HFFc6 (cell line): ENCODE measurements around the gene CCSER1. TPM values are rescaled to one million over a fixed set of nuclear protein-coding genes. Genes with fewer than 3 reads are reported as not detected.

Experiments
- DNase-seq: peaks from one replicate; pipeline ENCODE4 v3.0.0-alpha.2; 2018
- H3K27ac Mint-ChIP-seq: 2 replicates; pipeline ENCODE4 v1.8.0; 2020; ENCODE audit warnings: mild to moderate bottlenecking, mixed read lengths
- H3K27me3 Mint-ChIP-seq: 2 replicates; pipeline ENCODE4 v1.8.0; 2021; ENCODE audit warnings: mild to moderate bottlenecking, moderate library complexity, mixed read lengths; ENCODE audit not compliant: insufficient read depth
- H3K36me3 Mint-ChIP-seq: 2 replicates; pipeline ENCODE4 v1.8.0; 2021; ENCODE audit warnings: low read depth, mixed read lengths
- H3K4me1 Mint-ChIP-seq: 2 replicates; pipeline ENCODE4 v1.8.0; 2020; ENCODE audit warnings: low read depth, mixed read lengths
- H3K4me3 Mint-ChIP-seq: 2 replicates; pipeline ENCODE4 v1.8.0; 2020; ENCODE audit warnings: mild to moderate bottlenecking, moderate library complexity, mixed read lengths
- H3K9me3 Mint-ChIP-seq: 2 replicates; pipeline ENCODE4 v1.8.0; 2020; ENCODE audit warnings: mild to moderate bottlenecking, mixed read lengths
- total RNA-seq, 6 experiments: library from RNA; stranded (reverse); fragmentation: NEBNext Ultra II Directional; extraction: Animal tissue kit (Norgen Biotek cat#: 25700); gene quantifications; 2 replicates in 1 of 6; 3 replicates in 5 of 6; pipeline ENCODE4 v1.2.3, GENCODE V29; 2021
- TF ChIP-seq, protein P1 (sequence below): fragments of 200-600 bp; sonication (generic); IDR thresholded peaks from 2 replicates; pipeline ENCODE4 v1.5.0; 2021; ENCODE audit warnings: antibody characterized with exemption, mild to moderate bottlenecking

Gene CCSER1
- total RNA-seq, 6 experiments from 2014 or later = not detected

DNA sequence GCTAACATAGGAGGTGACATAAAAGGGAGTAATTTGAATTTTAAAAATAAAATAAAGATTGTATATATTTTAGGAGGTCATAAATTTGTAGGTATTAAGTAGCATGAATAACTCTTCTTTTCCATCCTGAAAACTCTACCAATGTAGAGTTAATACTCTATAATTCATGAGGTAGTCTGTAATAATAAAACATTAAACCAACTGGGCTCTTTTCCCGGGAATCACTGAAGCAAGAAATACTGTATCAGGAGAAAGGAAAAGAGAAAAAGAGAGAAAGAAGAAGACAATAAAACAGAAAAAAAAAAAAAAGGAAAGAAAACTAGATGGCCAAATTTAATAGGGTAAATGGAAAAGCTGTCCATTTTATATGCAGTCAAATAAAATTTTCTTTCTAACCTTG, 984.4 kb downstream of the CCSER1 start:
- Mint-ChIP-seq H3K27ac (no peak overlapping the region), H3K4me3 (no peak overlapping the region), H3K4me1 (no peaks in the 10 kb centered on the region), H3K9me3 (peaks cover 13% of the 10 kb centered on the region), H3K36me3 (no peaks in the 10 kb centered on the region), H3K27me3 (no peaks in the 10 kb centered on the region)
- TF ChIP-seq, protein P1, sequence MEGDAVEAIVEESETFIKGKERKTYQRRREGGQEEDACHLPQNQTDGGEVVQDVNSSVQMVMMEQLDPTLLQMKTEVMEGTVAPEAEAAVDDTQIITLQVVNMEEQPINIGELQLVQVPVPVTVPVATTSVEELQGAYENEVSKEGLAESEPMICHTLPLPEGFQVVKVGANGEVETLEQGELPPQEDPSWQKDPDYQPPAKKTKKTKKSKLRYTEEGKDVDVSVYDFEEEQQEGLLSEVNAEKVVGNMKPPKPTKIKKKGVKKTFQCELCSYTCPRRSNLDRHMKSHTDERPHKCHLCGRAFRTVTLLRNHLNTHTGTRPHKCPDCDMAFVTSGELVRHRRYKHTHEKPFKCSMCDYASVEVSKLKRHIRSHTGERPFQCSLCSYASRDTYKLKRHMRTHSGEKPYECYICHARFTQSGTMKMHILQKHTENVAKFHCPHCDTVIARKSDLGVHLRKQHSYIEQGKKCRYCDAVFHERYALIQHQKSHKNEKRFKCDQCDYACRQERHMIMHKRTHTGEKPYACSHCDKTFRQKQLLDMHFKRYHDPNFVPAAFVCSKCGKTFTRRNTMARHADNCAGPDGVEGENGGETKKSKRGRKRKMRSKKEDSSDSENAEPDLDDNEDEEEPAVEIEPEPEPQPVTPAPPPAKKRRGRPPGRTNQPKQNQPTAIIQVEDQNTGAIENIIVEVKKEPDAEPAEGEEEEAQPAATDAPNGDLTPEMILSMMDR = no peak
- no peak for DNase-seq

DNA sequence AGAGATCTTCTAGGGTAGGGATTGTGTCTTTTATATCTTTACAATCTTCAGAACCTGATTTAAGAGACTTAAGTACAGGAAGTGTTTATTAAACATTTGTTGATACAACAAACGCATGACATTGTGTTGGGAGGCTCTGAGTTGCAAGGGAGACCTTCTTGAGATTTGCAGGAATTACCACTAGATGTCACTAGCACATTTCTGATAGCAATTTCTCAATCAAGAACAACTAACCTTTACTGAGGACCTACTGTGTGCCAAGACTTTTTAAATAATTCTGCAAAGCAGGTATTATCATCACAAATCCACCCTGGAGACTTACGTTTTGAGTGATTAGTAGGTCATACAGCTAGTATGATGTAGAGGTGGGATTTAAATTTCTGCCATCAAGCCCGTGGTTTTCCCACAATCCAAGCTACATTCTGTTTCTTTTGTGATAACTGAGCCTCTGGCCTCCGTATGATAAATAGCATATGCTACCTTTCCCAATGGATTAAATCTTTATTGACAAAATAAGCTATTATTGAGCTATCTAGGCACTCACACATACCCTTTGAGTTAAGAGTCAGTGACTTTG, 986.0 kb downstream of the CCSER1 start:
- DNase-seq = no peak

DNA sequence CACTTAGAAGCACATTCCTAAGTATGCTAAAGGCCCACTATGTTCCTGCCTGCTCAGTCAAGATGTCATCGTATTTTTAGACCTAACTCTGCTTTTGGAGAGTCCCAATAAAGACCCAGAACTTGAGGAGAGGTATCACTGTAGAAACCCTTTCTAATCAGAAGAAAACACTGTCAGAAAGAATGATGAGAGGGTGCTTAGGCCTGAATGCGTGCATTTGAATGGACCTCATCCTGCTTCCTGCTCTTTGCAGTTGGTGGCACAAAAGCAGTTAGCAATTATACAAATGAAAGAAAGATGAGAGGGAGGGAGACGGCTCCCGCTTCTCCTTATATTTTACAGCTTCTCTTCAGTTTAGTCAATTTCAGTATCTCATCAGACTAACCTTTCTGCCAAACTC, 987.2 kb downstream of the CCSER1 start:
- Mint-ChIP-seq H3K4me3 (no peak overlapping the region), H3K27me3 (no peaks in the 10 kb centered on the region), H3K4me1 (no peaks in the 10 kb centered on the region), H3K27ac (no peak overlapping the region), H3K9me3 (peaks cover 8% of the 10 kb centered on the region; the same call in 1 of the 2 replicates), H3K36me3 (no peaks in the 10 kb centered on the region)
- DNase-seq = no peak
- TF ChIP-seq, protein P1 = no peak

More for the DNA sequence above, 986.0 kb downstream of the CCSER1 start:
- Mint-ChIP-seq H3K9me3 (peaks cover 9% of the 10 kb centered on the region; the same call in 1 of the 2 replicates), H3K4me3 (no peak overlapping the region), H3K4me1 (no peaks in the 10 kb centered on the region), H3K27ac (no peak overlapping the region), H3K27me3 (no peaks in the 10 kb centered on the region), H3K36me3 (no peaks in the 10 kb centered on the region)
- TF ChIP-seq, protein P1 = peak; percentile 71

DNA sequence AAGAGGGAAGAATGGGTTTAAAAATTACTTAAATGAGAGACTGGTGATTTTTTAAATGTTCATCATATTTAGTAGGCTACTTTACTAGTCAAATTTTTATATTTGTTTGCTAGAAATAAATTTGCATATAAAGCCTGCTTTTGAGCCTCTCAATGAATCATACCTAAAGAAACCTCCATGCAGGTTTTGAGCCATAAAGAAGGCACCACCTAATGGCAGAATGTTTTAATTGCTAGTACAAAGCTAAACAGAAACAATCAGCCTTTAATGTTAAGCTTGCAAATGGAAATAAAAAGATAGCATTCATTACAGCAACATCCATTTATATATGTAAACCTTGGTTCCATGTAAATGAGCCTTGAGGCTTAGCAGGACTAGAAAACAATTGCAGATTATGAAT, 989.7 kb downstream of the CCSER1 start:
- no peaks in the 10 kb centered on the region for H3K4me1 Mint-ChIP-seq
- no peaks in the 10 kb centered on the region for H3K36me3 Mint-ChIP-seq
- TF ChIP-seq, protein P1 = no peak; the same call in 1 of the 2 replicates
- no peak overlapping the region for H3K27ac Mint-ChIP-seq
- H3K9me3 Mint-ChIP-seq = peaks cover 14% of the 10 kb centered on the region
- H3K27me3 Mint-ChIP-seq = no peaks in the 10 kb centered on the region
- no peak overlapping the region for H3K4me3 Mint-ChIP-seq
- DNase-seq = no peak

DNA sequence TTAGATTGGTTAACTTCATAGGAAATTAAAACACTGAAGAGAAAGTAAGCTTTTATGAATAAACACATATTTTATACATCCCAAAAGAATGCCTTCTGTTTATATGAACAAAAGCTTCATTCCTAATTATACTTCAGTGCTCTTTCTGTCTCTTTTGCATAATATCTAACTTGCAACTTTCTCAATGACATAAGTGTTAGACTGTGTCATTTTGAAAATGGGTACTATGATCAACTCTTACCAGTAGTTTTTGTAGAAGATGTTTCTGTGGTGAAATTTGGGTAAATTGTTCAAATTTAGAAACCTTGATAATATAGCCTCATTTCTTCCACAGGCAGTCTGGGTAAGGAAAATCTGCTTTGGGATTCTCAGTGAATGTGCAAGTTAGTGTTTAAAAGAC, 991.4 kb downstream of the CCSER1 start:
- Mint-ChIP-seq H3K9me3 (peaks cover 14% of the 10 kb centered on the region), H3K27ac (no peak overlapping the region), H3K36me3 (no peaks in the 10 kb centered on the region), H3K27me3 (no peaks in the 10 kb centered on the region), H3K4me1 (no peaks in the 10 kb centered on the region), H3K4me3 (no peak overlapping the region)
- TF ChIP-seq, protein P1 = no peak
- no peak for DNase-seq
